HepG2 (cell line): ENCODE results near the gene SSNA1. TPM values are rescaled to one million over a fixed set of nuclear protein-coding genes. Genes with fewer than 3 reads are reported as not detected.
A peak's percentile ranks its signal among the peaks of the same experiment; 100 is the strongest.

Experiments
- AGO2 ChIP-seq: fragments of 200-400 bp; formaldehyde crosslinking; optimal IDR thresholded peaks from 2 replicates; pipeline ENCODE3; 2017; ENCODE audit warnings: mild to moderate bottlenecking, low read depth, low read length, moderate library complexity
- BCL3 ChIP-seq: sonication (generic); formaldehyde crosslinking; IDR thresholded peaks from 2 replicates; pipeline ENCODE4 v1.5.1; 2020; ENCODE audit warnings: mild to moderate bottlenecking, missing genetic modification reagents, moderate library complexity
- FOXC1 ChIP-seq: sonication (generic); formaldehyde crosslinking; IDR thresholded peaks from 2 replicates; pipeline ENCODE4 v1.8.0; 2022; ENCODE audit warnings: mild to moderate bottlenecking, missing genetic modification reagents, borderline replicate concordance
- ISL2 ChIP-seq: sonication (generic); formaldehyde crosslinking; IDR thresholded peaks from 2 replicates; pipeline ENCODE4 v1.5.0; 2020; ENCODE audit warnings: missing genetic modification reagents
- KAT8 ChIP-seq: IDR thresholded peaks from 2 replicates; pipeline ENCODE4 v1.6.1; 2016; ENCODE audit warnings: missing genetic modification reagents, missing compliant biosample characterization
- MIER2 ChIP-seq: IDR thresholded peaks from 2 replicates; pipeline ENCODE4 v1.6.1; 2016; ENCODE audit warnings: missing biosample characterization, missing genetic modification reagents
- NR1H2 ChIP-seq: sonication (generic); formaldehyde crosslinking; IDR thresholded peaks from 2 replicates; pipeline ENCODE4 v1.8.1; 2022; ENCODE audit warnings: low read depth, missing genetic modification reagents, borderline replicate concordance
- REST ChIP-seq, 2 experiments: IDR thresholded peaks; 2 replicates each; pipeline ENCODE4 v1.6.1; 2011 to 2012; ENCODE audit warnings: low read length in 2 of 2, borderline replicate concordance in 1 of 2, low read depth in 1 of 2, mild to moderate bottlenecking in 1 of 2, moderate library complexity in 1 of 2
- SAP130 ChIP-seq: IDR thresholded peaks from 2 replicates; pipeline ENCODE4 v1.6.1; 2016; ENCODE audit warnings: low read depth
- STAG1 ChIP-seq: sonication (generic); formaldehyde crosslinking; IDR thresholded peaks from 2 replicates; pipeline ENCODE4 v1.4.0; 2020; ENCODE audit warnings: missing genetic modification reagents
- THAP9 ChIP-seq: sonication (generic); formaldehyde crosslinking; IDR thresholded peaks from 2 replicates; pipeline ENCODE4; 2020; ENCODE audit warnings: missing genetic modification reagents, mild to moderate bottlenecking, borderline replicate concordance
- USF2 ChIP-seq, 2 experiments: sonication (generic) in 1 of 2; formaldehyde crosslinking in 1 of 2; IDR thresholded peaks; 2 replicates each; pipeline versions ENCODE4 v1.5.1 to v1.6.1; 2011 to 2020; ENCODE audit warnings: borderline replicate concordance in 1 of 2, low read depth in 1 of 2, low read length in 1 of 2, mild to moderate bottlenecking in 1 of 2, missing genetic modification reagents in 1 of 2, moderate library complexity in 1 of 2
- ZFY ChIP-seq: sonication (generic); formaldehyde crosslinking; IDR thresholded peaks from 2 replicates; pipeline ENCODE4 v1.4.0; 2020; ENCODE audit warnings: missing genetic modification reagents
- ZNF274 ChIP-seq: sonication (generic); formaldehyde crosslinking; IDR thresholded peaks from 2 replicates; pipeline ENCODE4 v1.5.1; 2020; ENCODE audit warnings: mild to moderate bottlenecking, missing genetic modification reagents
- ZNF552 ChIP-seq: sonication (generic); formaldehyde crosslinking; IDR thresholded peaks from 2 replicates; pipeline ENCODE4 v1.9.0; 2022; ENCODE audit warnings: missing genetic modification reagents, mild to moderate bottlenecking, borderline replicate concordance
- ZNF558 ChIP-seq: sonication (generic); formaldehyde crosslinking; IDR thresholded peaks from 2 replicates; pipeline ENCODE4 v1.9.0; 2022; ENCODE audit warnings: mild to moderate bottlenecking, missing genetic modification reagents, borderline replicate concordance
- ZNF891 ChIP-seq: sonication (generic); formaldehyde crosslinking; IDR thresholded peaks from 2 replicates; pipeline ENCODE4 v1.5.0; 2020; ENCODE audit warnings: mild to moderate bottlenecking, missing genetic modification reagents
- polyA plus RNA-seq, 8 experiments: library from polyadenylated mRNA; depleted of rRNA in 3 of 8; stranded (reverse) in 7 of 8; unstranded in 1 of 8; fragments of >200 nt; fragmentation: Illumina TruSeq in 4 of 8; extraction: Trizol in 4 of 8; gene quantifications; 2 replicates each; pipeline versions ENCODE4 v1.2.1 to v1.2.3, GENCODE V29; 2011 to 2016; ENCODE audit warnings: low read depth in 4 of 8, missing spikeins in 1 of 8, mixed read lengths in 1 of 8; ENCODE audit not compliant: insufficient read depth in 1 of 8
- total RNA-seq, 5 experiments: library from RNA; depleted of rRNA; stranded (reverse); fragments of >200 nt; fragmentation: Illumina TruSeq; extraction: Trizol; gene quantifications; 2 replicates each; pipeline ENCODE4 v1.2.3, GENCODE V29; 2016; ENCODE audit warnings: low read depth in 1 of 5

The SSNA1 gene
- total and polyA plus RNA-seq, 2 of the 13 experiments (the other 11 are each of a cell fraction or from before 2014, with no cell fraction given) = 35.9 to 49.4 TPM

- TF ChIP-seq BCL3 (CRISPR knock-in tag) (0 out of 2 replicates have a peak, but pooled peaks have one; percentile 21), SAP130 (CRISPR knock-in tag) (peak; percentile 86), ISL2 (peak; percentile 68), THAP9 (CRISPR knock-in tag) (peak; percentile 60), KAT8 (peak; percentile 82), FOXC1 (CRISPR knock-in tag) (peak; percentile 76), ZNF552 (CRISPR knock-in tag) (peak; percentile 55; the same call in 1 of the 2 replicates), REST (IDR thresholded peaks at IDR 0.05; ENCODE audit: borderline replicate concordance in 1 of 2, low read depth in 1 of 2, low read length in 2 of 2) (peak in 1 of 2 experiments; percentile 40; a peak in 1 of 4 replicates), AGO2 (peak; percentile 29), STAG1 (peak; percentile 91), ZNF274 (CRISPR knock-in tag) (peak; percentile 56; the same call in 1 of the 2 replicates), ZNF891 (CRISPR knock-in tag) (no peak), USF2 (IDR thresholded peaks at IDR 0.05; ENCODE audit: low read depth, low read length) (no peak), USF2 (CRISPR knock-in tag; IDR thresholded peaks at IDR 0.05; ENCODE audit: borderline replicate concordance) (0 out of 2 replicates have a peak, but pooled peaks have one; percentile 65), NR1H2 (CRISPR knock-in tag) (no peak; the same call in 1 of the 2 replicates), MIER2 (CRISPR knock-in tag) (peak; percentile 78), ZFY (CRISPR knock-in tag) (peak; percentile 67), ZNF558 (0 out of 2 replicates have a peak, but pooled peaks have one; percentile 21)
Observed at GRCh38 chr9:137236238-137236935, 47.9 kb downstream of the SSNA1 start (continued).
